Adrenal gland (tissue), 5 donors: Measurements from ENCODE around the gene TEX53.

ENCODE experiments used
- CTCF ChIP-seq, 6 experiments: fragments of 450-650 bp in 4 of 6; fragments of 200-600 bp in 2 of 6; sonication (generic) in 1 of 6; IDR thresholded peaks; 1 replicate in 5 of 6; 2 replicates in 1 of 6; pipeline versions ENCODE4 v1.5.1 to v1.8.0; 2016 to 2021; ENCODE audit warnings: antibody characterized with exemption in 6 of 6, mild to moderate bottlenecking in 2 of 6, moderate library complexity in 1 of 6
- POLR2A ChIP-seq, 2 donors: fragments of 450-650 bp; IDR thresholded peaks; one replicate each; pipeline ENCODE4 v1.6.1; 2017; ENCODE audit warnings: antibody characterized with exemption in 2 of 2, mild to moderate bottlenecking in 2 of 2, moderate library complexity in 1 of 2
- donor health status: DM: no; HTN: no; CAD: no.

GRCh38 chr9:114694719-114695269, 37.2 kb upstream of the TEX53 start:
- TF ChIP-seq CTCF (IDR thresholded peaks at IDR 0.05) (no peak), POLR2A (IDR thresholded peaks at IDR 0.05) (no peak)
